Measurements from ENCODE around the gene ACTR2.

Gene ACTR2

DNA sequence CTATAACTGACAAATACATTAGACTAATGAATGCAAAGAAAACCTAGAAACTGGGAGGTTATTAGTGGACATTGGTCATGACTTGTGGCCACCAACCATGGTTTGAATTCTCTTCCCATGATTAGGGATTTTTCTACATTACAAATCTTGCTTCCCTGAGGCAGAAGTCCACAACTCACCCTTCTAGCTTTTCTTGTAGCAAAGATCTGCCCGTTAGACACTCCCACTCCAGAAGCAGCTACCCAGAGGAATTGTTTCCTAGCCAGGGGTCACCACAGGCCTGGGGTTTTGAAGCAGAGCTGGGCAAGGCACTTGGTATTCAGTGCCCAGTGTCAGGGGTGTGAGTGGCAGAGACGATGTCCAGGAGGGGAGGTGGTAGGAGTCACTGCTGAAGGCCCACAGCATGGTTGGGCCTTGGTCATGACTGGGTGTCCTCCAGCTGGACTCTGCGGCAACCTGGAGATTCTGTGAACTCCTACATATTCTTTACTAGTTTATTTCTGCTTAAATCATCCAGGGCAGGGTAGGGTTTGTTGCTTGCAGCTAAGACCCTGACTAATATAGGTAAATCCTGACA, 54.9 kb downstream of the ACTR2 start:
- DNase-seq, result no peak

- no peak for DNase-seq
These were observed 59.7 kb downstream of the ACTR2 start for GRCh38 chr2:65287364-65287763.

DNA sequence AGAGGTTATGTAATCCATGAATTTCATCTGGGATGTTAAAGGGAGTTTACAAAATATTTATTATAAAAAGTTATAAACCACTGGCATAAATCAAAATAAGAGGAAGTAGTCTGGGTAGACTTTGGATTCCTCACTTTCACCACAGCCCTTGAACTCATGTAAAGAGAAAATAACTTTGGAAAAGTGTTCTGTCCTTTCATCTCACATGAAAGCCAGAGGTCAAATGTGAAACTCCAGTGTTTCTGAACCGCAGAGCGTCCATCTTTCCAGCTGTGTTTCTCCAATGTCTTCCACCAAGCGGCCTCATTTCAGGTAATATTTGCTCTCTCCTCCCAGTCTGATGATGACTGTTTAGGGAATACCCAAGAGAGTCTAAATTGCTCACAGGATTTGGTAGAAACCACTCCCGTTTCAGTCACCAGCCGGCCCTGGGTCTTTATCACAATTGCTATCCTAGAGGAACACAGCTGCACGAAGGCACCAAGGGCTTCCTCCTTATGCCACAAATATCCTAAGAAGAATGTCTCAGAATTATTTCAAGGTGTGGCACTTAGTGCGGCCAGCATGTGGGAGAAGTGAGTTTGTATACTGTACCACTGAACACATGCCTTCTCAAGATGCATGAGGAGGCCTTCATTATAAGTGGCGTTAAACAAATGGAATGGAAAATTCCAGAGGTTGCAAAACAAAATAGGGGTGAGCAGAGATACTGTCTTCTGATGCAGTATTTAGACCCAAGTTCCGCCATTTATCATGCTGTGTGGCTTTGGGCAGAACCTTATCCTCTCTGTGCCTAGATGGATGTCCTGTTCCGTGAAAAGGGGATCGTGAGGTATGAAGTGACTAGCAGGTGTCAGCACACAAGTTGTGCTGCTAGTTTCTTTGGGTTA, 63.8 kb downstream of the ACTR2 start:
- no peak for DNase-seq

GRCh38 chr2:65292106-65292400, 64.4 kb downstream of the ACTR2 start:
- DNase-seq, result no peak

DNA sequence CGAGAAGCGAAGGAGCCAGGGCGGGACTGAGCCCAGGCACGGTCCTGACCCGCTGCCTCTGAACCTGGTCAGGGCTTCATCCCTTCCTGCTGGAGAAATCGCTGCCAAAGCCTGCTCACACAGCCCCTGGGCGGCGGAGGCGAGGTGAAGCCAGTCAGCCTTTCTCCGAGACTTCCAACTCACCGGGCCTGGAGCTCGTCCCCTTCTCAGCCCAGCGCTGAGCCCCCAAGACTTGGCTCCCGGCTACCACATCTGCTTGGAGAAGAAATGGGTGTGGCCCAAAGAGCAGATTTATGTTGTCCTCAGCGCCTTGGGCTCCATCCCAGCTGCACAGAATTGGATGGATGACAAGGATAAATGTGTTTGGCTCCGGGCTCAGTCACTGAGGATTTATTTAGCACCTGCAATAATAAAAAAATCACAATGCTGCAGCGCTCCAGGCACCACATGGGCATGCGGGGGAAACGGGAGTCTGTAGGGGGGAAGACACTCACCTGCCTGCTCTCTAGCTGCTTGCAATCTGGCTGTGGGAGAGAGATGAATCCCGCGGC, 64.9 kb downstream of the ACTR2 start:
- DNase-seq, result no peak

DNA sequence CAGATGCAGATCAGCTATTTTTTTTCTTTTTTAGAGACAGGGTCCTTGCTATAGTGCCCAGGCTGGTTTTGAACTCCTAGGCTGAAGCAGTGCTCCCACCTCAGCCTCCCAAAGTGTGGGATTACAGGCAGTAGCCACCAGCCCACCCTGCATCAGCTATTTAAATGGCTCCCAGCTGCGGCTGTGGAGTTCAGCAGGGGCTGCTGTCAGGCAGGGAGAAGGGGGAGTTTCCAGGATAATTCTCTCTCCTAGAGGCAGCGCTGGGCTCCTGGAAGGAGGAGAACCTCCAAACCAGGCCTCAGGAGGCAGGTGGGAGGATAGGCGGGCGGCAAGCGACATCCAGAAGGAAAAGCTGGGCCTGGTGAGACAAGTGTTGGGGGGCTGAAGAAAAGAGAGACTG, 65.7 kb downstream of the ACTR2 start:
- DNase-seq, result no peak

DNA sequence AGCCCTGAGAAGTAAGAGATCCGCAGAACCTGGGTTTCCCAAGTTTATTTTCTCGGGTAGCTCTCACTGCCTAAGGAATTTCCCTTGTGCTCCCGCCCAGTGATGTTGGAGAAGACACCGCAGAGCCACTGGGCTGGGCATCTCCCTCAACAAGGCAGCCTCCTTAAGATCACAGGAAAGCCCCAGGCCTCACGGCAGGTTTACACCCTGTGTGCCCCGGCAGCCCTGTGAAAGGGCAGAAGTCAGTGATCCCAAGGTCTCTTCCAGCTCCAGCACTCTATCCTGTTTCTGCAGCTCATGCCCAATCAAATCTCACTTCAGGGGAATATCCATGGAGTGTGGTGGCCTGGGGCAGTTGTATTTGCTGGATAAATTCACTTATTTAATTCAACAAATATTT, 66.5 kb downstream of the ACTR2 start:
- DNase-seq, result no peak

GRCh38 chr2:65294701-65295100, 67.1 kb downstream of the ACTR2 start:
- no peak for DNase-seq

DNA sequence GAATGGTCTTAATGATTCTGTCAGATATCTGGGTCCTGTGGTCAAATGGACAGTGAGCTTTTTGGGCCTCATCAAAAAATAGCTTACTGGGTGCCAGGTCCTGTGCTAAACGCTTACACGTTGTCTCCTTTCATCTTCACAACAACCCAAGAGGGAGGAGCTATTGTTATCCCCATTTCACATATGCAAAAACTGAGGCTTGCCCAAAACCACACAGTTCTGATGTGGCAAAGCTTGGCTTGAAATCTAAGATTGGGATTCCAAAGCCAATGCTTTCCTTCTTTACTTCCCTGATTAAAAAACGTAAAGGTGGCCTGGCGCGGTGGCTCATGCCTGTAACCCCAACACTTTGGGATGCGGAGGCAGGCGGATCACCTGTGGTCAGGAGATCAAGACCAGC, 69.3 kb downstream of the ACTR2 start:
- no peak for DNase-seq

GRCh38 chr2:65297544-65297943, 69.9 kb downstream of the ACTR2 start:
- no peak for DNase-seq

GRCh38 chr2:65298089-65298488, 70.5 kb downstream of the ACTR2 start:
- no peak for DNase-seq

GRCh38 chr2:65299246-65299645, 71.6 kb downstream of the ACTR2 start:
- DNase-seq, result peak; percentile 59

- DNase-seq, result peak; percentile 72
These were observed 72.6 kb downstream of the ACTR2 start for GRCh38 chr2:65300134-65300760.

DNA sequence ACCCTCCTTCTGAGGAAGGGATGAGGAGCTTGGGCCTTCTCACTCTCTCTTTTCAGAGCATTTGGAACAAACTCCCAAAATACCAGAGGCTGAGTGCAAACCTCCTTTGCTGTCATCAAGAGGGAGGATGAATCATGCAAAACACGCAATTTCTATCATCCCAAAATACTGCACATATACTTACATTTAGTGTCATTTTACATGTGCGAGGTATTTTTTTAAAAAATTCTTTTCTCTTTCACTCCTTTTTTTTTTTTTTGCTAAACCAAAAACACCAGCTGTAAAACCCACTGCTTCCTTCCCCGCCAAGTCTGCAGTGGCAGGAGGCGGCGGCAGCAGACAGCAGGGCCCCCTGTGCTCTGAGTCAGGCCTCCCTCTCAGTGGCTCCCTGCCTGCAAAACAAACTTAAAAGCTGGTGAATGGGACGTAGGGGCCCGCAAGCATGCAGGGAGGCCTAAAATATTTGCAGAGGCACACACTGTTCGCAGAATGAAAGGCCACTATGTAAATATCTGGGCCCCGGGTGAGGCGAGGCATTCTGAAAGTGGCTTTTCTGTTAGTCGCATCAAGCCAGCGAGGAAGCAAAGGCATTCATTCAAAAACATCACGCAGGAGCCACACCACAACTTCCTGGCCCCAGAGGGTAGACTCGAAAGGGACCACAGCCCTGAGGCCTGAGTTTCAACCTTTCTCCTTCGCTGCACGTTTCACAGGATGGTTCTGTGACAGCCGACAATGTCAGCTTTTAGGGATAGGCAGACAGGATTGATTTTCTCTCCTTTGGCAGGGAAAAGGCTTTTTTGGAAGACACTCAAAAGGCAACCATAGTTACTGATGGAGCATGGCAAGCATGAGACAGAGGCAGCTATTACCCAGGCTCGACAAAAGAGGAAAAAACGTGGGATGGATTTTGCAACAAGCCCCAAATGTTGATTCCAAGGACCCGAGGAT, 73.4 kb downstream of the ACTR2 start:
- DNase-seq, result peak; percentile 80

GRCh38 chr2:65305934-65306333, 78.3 kb downstream of the ACTR2 start:
- no peak for DNase-seq

GRCh38 chr2:65309699-65310098, 82.1 kb downstream of the ACTR2 start:
- DNase-seq, result no peak

DNA sequence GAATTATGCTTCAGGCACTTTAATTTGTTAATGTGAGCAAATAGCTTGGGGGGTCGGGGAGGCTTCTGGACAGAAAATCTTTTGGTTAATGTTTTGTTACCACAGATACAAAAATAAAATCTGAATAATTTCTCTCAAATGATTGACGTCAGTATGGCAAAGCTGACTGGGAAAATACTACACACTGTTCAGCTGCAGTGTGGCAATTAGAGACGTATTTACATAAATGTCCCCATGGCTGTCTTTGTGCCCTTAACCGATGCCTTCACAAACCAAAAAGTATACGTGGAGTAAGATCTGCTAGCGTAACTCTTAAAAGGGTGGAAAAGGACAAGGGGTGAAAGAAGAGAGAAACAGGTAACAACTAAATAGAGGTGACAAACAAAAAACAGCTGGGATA, 83.4 kb downstream of the ACTR2 start:
- DNase-seq, result no peak

DNA sequence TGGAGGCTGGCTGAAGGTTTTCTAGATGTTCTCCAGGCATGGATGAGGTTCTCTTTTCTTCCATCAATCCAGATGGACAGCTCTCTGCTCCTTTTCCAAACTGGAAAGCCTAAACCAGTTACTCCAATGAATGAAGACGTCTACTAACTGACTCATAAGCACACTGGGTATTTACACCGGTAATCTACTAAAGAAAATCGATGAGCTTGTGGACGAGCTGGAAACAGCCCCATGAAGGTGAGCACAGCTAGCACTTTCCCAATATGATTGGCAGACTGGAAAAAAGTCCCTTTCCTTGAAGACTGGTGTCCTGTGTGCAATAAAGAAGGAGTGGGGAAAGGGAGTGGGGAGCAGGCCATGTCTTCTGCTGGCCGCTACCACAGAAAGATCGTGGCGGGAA, 84.0 kb downstream of the ACTR2 start:
- DNase-seq, result no peak

- DNase-seq, result no peak
These were observed 85.7 kb downstream of the ACTR2 start for GRCh38 chr2:65313126-65313953.

GRCh38 chr2:65313954-65314256, 86.3 kb downstream of the ACTR2 start:
- DNase-seq, result no peak

DNA sequence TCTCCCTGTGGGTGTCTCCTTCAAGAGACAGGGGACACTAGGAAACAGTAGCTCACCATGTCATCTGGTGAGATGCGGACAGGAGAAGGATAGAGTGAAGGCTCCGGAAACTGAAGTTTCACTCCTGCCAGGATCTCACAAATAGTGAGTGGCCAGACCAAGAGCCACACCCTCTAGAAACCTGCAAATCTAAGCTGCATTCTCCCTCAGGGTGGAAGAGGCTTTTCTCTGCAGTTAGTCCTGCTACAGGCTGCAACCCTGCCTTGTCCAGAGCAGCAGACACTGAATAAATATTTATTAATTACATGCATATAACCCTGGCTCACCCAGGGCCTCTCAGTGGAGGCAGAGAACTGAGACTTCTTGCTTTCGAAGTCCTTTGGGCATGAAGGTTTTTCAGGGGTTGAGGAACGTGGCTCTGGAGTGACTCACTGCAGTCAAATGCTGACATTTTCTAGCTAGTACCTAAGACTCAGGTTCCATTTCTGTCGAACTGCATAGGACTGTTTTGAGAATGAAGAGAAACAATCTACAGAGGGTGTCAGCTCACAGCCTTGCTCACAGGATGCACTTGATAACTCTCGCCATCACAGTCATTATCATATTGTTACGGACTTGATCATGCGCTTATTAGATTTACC, 87.3 kb downstream of the ACTR2 start:
- DNase-seq, result no peak

- no peak for DNase-seq
These were observed 88.4 kb downstream of the ACTR2 start for GRCh38 chr2:65316072-65316471.

Measured in EL (cell line).